T-helper 22 cell (primary cell): ENCODE measurements around the gene TMEM151A.
"Not testable (repeated sequence)": the region's sequence is repeated elsewhere in the genome, so short reads cannot be mapped to it uniquely, and the experiment has no call there.

Experiments
- DNase-seq: peaks from one replicate; pipeline ENCODE4 v3.0.0-alpha.2; 2020; ENCODE audit warnings: low read depth

The TMEM151A gene

DNA sequence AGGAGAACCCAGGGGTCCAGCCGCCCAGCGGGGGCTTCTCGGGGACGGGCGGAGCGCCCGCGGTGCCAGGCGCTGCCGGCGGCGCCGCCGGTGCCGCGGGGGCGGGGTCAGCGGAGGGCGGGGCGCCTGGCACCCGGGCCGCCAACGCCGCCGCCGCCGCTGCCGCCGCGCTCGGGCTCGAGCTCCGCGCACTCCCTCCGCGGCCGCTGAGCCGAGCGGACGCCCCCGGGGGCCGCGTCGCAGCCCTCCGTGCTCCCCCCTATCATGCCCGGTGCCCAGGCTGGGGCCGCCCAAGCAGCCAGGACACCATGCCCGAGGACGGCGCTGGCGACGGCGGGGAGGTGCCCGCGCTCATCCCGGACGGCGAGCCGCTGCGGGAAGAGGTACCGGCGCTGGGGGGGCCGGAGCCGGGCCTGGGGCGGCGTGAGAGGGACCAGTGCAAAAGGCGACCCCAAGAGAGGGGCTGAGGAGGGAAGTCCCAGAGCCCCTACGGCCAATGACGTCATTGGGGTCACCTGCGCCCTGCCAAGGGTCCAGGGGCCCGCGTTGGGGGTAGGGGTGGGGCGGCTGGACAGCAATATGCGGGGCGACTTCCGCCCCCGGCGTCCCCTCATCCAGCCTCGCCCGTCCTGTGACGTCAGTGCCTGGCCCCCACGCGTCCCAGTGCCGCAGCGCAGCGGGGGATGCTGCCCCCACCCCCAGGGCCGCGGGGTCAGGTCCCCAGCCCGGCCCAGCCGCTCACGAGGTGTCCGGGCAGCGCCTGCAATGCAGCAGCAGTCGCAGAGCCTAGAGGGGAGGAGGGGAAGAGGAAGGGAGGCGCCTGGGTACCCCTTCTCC lies at the start of gene TMEM151A:
Gene TMEM151A, plus strand, starts transcription at position 189 of the 837 bp plus-strand sequence. Its CDS starts 120 bp downstream, at position 309.
- no peak for DNase-seq

DNA sequence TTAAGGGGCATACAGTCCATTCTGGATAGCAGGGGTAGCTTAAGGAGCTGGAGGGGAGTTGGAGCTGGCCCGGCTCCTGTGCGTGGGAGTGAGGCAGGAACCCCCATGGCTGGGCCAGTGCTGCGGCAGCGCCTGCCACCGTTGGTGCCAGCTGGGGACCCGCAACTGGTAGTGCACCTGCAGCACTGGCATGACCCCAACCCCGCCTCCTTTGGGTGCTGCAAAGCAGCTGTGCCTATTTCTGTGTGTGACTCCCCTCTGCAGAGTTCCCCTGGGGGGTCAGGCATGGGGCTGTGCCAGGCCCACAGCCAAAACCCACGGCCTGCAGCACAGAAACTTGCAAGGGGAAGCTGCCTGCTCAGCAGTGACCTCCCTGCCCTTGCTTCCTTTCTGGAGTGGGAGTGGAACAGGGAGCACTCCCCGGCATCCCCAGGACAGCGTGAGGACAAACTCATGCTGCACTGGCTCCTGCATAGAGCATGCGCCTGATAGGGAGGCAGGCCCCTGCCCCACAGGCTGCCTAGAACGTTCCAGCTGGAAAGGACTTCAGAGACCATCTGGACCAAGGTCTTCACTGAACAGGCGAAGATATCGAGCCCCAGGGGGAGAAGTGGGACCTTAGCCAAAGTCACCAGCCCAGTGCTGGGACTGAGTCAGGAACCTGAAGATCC lies 49.5 kb upstream of the TMEM151A start:
- DNase-seq: no peak

DNA sequence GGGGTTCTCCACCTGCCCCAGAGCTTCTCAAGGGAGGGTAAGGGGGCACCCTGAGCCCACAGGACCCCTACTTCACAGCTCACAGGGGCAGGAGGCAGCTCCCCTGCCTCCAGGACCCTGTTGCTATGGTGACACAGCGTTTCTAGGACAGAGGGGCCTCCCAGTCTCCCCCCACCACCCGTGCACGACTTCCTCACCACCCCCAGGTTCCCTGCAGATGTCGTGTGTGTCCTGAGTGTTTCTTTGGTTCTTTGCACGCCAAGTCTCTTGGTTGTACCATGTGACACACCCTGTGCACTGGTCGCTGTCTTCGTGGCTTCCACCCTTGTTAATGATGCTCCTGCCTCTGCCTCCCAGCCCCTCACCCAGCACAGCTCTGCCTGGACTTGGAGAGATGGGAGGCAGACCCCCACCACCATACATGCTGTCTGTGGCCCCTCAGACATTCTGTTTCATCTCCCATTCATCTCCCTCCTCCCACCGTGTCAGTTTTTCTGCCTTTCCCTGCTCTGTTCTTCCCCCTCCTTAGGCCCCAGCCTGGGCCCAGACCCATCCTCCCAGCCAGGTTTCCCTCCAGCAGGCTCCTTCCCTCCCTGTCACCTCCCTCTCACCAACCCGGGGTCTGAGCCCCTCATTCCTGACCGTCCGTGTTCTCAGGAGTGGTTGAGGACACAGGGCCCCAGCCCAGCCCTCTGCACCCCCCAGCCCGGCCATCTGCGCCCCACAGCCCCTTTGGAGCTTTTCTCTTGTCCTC lies 47.7 kb upstream of the TMEM151A start:
- DNase-seq: no peak

DNA sequence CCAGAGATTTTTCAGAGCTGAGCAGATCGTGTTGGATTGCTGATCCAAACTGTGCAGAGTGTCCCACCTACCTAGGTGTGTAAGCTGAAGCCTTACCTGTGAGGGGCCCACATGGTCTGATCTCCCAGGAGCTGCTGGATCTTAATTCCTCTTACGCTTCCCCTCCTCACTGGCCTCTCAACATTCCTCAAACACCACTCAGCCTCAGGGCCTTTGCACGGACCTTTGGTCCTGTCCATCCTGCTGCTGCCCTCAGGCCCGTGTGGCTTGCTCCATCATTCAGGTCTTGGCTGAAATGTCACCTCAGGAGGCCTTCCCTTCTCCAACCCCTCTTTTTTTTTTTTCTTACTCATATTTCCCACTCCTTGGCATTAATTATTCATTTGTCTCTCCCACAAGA lies 44.4 kb upstream of the TMEM151A start:
- no peak for DNase-seq

DNA sequence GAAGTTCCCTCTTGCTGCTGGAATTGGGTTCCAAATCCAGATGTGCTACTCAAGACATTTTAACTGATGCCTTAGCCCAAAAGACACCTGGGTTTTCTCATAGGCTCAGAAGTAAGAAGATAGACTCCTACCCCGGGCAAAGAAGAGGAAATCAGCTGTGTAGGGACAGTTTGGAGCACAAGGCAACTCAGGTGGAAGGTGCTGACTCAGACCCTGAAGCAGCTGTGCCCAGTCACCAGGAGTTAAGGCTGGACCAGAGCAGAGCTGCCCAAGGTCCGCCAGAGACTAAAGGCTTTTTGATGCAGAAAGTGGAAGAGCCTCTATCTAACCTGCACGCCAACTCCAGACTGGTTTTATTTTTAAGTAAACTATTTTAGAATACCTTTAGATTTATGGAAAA lies 43.9 kb upstream of the TMEM151A start:
- no peak for DNase-seq

DNA sequence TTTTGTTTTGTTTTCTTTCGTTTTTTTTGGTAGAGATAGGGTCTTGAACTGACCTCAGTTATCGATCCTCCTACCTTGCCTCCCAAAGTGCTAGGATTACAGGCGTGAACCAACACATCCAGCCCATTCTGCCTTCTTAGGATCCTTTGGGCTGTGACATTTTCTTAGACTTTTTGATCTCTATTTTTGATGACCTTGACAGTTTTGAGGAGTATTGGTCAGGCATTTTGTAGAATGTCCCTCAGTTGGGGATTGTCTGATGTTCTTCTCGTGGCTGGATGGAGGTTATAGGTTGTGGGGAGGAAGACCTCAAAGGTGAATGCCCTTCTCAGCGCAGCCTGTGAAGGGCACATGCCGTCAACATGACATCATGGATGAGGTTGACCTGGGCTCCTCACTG lies 42.8 kb upstream of the TMEM151A start:
- no peak for DNase-seq

DNA sequence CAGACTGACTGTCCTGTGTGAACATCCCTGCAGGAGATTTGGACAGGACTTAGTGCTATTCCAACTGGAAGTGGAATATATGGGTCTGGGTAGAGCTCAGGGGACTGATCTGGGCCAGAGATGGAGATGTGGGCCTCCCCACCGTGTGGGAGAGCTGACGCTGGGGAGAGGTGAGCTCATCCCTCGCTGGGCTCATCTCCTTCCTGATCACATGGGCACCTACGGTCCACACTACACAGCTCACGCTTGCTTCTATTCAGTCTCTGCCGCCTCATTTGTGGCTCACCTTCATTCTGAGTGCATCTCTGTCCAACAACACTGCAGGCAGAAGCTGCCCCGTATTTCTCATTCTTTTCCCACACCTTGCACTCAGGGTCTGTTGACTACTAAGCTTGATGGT lies 39.9 kb upstream of the TMEM151A start:
- DNase-seq: no peak

DNA sequence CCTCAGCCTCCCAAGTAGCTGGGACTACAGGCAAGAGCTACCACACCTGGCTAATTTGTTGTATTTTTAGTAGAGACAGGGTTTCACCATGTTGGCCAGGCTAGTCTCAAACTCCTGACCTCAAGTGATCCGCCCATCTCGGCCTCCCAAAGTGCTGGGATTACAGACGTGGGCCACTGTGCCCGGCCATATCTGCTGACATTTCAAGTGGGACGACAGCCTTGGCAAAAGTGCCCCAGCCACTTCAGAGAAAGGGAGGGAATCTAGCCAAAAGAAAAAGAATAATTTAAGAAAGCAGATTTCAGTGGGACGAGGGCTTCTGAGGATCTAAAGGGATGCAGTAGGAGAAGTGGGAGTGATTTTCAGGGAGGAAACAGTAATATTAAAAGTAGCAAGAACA lies 38.6 kb upstream of the TMEM151A start:
- DNase-seq: not testable (repeated sequence)

DNA sequence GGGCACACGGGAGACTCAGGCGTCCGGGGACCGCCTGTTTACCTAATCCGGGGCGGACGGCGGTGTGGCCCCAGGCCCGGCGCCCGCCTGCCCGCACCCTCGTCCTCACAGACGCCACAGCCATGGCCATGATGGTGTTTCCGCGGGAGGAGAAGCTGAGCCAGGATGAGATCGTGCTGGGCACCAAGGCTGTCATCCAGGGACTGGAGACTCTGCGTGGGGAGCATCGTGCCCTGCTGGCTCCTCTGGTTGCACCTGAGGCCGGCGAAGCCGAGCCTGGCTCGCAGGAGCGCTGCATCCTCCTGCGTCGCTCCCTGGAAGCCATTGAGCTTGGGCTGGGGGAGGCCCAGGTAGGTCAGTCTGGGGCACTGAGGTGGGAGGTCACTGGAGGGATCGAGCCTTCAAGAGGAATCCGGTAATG lies 33.2 kb upstream of the TMEM151A start:
- no peak for DNase-seq

DNA sequence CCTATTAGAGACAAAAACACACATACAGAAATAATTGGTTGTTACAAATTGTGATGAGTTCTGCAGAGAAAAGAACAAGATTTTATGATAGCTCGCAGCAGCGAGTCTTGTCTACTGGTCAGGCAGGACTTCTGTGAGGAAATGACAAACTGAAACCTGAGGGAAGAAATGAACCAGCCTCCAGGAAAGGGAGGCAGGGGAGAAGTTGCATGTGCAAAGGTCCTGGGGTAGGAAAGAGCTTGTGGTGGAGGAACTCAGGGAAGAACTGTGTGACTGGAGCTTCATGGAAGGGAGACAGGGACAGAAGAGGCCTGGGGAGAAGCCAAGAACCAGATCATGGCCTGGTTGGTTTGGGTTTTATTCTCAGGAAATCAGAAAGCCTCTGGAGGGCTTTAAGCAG lies 32.5 kb upstream of the TMEM151A start:
- DNase-seq: no peak

DNA sequence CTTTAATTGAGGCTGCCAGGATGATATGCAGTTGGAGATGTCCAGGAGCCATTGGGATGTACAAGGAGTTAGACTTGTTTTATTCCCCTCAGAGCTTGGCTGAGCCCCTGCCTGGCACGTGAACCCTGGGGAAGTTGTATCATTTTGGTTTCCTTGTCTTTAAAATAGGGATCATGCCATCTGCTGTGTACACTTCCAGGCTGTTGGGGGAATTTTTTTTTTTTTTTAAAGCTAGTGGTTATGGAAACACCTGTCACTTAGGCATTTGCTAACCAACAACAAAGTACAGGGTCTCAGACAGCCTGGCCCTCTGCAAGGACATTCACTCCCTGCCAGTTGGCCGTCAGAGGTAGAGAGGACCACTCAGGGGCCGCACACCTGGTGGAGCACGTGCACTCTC lies 31.7 kb upstream of the TMEM151A start:
- no peak for DNase-seq

DNA sequence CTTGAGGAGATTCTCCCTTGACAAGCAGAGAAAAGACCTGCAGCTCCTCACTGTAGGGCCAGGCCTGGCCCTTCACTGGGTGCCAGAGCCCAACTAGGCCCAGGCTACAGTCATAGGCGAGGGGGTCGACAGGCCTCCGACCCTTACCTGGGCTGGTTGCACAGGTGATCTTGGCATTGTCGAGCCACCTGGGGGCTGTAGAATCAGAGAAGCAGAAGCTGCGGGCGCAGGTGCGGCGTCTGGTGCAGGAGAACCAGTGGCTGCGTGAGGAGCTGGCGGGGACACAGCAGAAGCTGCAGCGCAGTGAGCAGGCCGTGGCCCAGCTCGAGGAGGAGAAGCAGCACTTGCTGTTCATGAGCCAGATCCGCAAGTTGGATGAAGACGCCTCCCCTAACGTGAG lies 30.1 kb upstream of the TMEM151A start:
- DNase-seq: no peak

DNA sequence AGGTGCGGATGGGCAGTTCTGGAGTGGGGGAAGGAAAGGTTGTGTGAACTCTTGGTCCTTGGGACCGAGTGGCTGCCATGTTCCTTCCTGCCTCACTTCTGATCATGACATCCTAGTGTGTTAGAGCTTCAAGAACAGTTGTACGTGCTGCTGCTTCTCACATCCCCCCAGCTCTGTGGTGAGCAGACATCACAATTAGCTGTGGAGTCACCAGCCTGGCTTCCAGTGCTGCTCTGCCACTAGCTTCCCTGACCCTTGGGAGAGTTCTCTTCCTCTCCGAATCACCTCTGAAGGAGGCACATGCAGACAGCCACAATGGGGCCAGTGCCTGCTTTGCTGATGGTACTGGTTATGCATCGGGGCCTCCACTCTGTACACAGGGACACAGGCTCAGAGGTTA lies 29.5 kb upstream of the TMEM151A start:
- no peak for DNase-seq

DNA sequence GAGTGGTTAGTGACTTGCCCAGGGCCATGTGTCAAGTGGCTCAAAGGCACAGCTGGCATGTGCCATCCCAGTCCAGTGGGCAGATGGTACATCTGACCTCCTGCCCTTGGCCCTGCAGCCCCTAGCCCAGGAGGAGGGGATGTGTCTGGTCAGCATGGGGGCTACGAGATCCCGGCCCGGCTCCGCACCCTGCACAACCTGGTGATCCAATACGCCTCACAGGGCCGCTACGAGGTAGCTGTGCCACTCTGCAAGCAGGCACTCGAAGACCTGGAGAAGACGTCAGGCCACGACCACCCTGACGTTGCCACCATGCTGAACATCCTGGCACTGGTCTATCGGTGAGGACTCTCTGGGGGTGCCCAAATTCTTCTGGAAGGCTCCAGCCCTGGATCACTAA lies 29.0 kb upstream of the TMEM151A start:
- no peak for DNase-seq

DNA sequence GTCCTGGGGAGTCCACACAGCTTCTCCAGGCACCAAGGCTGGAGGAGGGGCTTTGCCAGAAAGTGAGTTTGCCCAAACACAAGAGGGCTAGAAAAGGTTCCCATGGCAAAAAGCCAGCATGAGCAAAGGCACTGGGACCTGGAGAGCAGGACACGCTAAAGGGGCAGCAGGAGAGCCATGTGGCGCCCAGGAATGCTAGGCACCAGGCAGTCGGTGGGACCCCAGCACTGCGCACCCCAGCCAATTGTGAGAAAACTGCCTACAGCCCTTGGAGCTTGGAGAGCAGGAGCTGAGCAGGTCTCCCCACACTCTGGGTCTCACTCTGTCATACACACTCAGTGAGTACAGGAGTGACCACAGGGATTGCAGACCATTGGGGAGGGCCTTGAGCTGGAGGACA lies 28.5 kb upstream of the TMEM151A start:
- DNase-seq: no peak

DNA sequence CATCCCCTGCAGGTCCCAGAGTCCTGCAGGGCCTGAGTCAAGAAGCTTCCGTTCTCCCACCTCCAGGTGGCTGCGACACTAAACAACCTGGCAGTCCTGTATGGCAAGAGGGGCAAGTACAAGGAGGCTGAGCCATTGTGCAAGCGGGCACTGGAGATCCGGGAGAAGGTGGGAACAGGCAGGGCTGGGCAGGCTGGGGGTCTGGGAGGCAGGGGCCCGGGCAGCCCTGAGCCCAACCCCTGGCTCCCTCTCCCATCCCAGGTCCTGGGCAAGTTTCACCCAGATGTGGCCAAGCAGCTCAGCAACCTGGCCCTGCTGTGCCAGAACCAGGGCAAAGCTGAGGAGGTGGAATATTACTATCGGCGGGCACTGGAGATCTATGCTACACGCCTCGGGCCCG lies 27.9 kb upstream of the TMEM151A start:
- no peak for DNase-seq

DNA sequence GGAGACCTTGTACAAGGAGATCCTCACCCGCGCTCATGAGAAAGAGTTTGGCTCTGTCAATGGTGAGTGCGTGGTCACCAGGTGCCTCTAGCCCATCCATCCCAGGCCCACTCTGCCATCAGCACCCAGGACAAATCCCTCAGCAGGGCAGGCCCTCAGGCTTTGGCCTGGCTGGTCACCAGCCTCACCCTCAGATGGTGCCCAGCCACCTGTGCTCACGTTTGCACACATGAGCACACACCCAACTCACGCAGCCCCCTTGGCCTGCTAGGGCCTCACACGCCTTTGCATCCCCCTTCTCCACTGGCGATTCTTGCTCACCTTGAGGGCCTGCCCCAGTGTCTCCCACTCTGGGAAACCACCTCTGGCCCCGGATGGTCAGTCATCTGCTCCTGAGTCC lies 27.3 kb upstream of the TMEM151A start:
- no peak for DNase-seq

DNA sequence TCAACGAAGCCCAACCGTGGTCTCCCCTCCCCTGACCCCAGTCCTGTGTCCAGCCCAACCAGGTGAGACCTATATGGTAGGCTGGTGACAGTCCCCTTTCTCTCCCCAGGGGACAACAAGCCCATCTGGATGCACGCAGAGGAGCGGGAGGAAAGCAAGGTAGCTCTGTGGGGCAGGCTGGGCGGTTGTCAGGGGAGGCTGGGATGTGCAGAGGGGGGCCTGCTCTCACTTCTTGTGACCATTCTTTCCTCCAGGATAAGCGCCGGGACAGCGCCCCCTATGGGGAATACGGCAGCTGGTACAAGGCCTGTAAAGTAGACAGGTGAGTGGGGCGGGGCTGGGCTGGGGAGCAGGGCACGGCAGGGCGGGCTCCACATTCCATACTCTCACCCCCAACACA lies 26.8 kb upstream of the TMEM151A start:
- DNase-seq: no peak

DNA sequence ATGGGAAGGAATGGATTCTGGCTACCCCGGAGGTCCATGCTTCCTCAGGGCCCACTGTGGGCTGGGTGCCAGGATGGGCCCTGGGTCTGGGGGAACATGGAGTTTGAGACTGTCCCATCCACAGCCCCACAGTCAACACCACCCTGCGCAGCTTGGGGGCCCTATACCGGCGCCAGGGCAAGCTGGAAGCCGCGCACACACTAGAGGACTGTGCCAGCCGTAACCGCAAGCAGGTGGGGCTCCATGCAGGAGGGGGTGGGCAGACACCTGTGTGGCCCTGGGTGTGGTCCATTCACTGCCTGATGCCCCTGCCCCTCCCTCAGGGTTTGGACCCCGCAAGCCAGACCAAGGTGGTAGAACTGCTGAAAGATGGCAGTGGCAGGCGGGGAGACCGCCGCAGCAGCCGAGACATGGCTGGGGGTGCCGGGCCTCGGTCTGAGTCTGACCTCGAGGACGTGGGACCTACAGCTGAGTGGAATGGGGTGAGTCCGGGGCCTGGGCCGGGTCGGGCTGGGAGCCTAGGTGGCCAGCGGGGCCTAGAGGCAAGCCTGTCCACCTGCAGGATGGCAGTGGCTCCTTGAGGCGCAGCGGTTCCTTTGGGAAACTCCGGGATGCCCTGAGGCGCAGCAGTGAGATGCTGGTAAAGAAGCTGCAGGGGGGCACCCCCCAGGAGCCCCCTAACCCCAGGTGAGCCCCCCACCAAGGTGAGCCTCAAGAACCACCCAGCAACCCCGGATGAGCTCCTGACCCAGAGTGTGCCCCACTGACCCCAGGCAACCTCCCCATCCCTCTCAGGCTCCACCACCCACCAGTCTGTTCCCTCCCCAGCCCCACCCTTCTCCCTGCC lies 25.9 kb upstream of the TMEM151A start:
- DNase-seq: no peak

DNA sequence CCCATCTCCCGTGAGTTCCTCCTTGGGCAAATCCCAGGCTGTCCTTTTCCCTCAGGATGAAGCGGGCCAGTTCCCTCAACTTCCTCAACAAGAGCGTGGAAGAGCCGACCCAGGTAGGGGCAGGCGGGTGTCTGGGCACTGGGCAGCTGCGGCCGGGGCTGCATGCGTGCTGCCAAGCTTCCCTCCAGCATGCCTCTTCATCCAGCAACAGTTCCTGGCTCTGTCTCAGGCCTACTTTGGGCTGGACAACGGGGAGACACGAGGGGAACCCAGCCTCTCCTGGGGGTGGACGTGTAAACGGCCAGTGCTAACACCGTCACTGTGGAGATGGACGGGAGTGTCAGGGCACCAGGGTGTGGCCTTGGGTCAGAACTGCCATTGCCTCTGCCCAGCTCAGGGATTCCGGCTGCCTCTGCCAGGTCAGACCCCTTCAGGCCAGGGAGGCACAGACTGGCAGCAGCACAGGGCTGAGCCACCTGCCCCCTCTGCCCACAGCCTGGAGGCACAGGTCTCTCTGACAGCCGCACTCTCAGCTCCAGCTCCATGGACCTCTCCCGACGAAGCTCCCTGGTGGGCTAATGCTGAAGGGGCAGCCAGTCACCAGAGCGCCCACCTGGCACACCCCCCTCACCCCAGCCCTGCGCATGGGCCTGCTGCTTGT lies 25.2 kb upstream of the TMEM151A start:
- no peak for DNase-seq

DNA sequence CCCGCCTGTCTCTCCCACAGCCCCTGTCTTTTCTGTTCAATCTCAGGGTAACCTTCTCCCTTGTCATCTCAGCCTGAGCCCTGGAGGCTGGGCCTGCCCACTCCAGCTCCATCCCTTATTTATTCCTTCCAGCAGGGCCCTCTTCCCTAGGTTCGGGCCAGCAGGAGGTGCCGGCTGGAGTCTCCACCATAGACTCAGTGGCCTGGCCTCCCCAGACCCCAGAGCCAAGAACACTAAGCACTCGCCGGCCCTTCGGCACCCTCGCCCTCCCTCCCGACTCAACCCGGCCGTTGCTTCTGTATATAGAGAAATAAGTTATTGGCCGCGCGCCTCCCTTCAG lies 24.7 kb upstream of the TMEM151A start:
- DNase-seq: no peak
